ENCODE data around the gene GAB2.
"Not testable (repeated sequence)": the region's sequence is repeated elsewhere in the genome, so short reads cannot be mapped to it uniquely, and the experiment has no call there.

The GAB2 gene

DNA sequence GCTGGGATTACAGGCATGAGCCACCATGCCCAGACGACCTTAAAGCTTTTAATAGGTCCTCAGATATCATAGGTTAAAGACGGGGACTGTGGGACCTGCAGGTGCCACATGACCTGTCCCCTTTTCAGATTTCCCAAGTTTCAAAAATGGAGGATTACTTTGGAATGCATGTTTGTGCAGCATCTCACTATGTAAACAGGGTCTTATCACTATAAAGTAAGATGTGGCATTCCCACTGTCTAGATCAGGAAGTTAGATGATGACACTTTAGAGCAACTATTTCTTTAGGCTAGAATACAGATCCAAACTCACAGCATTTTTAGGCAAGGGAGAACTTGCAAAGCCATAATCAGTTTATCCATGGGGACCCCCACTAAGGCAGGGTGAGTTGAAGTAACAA lies 136.1 kb downstream of the GAB2 start:
- DNase-seq (ENCODE audit: low read depth in 2 of 2) = no peak

DNA sequence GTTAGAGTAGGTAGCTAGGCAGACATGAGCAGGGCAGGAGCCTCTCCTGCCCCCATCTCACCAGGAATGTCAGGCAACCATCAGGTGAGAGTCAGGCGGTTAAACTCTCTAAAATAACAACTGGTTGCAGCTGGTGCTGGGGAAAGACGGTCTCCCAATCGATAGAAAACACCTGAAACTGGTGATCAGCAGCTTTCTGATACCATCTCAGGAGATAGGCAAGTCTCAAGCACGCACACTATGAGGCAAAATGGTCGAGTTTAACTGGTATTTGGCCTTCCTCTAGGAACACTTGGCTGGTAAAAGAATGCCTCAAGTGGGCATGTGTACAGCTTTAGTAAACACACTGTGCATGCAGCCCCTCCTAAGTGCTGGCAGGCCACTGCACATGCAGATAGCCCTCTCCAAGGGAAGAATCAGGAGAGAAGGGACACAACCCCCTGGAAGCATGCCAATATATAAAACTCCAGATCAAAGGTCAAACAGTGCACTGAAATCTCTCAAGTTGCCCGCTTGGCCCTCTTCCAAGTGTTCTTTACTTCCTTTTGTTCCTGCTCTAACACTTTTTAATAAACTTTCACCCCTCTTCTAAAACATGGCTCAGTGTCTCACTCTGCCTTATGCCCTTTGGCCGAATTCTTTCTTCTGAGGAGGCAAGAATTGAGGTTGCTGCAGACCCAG lies 140.2 kb downstream of the GAB2 start:
- DNase-seq (ENCODE audit: low read depth in 2 of 2) = no peak

DNA sequence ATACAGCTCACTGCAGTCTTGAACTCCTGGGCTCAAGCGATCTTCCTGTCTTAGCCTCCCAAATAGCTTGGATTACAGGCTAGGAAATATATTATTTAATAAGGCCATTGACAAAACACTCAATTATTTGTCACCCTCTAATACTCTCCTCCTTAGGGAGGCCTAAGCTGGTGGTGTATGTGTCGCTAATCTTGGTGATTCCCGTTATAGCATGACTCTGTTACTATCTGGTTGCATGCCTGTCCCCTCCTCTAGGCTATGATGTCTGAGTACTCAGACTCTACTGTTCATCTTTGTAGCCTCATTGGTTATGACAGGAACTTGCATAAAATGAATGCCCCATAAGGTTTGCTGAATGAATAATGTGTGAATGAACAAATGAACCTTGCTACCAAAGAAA lies 141.3 kb downstream of the GAB2 start:
- no peak for DNase-seq (ENCODE audit: low read depth in 2 of 2)

DNA sequence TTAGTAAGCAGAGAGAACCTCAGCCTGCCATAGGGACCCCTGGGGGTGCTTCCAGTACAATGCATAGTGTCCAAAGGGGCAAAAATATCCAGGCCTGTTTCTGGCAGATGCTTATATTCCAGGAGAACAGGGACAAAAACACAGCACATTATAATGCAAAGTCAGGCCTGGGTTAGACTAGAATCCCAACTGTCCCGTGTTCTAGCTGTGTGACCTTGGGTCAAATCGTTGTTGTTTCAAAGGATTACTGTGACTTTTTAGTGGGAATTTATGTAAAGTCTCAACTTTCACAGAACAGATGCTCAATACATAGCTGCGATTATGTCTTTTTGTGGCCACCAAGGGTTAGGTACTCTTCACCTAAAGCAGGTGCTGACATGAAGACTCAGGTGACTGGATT lies 142.9 kb downstream of the GAB2 start:
- no peak for DNase-seq (ENCODE audit: low read depth in 2 of 2)

DNA sequence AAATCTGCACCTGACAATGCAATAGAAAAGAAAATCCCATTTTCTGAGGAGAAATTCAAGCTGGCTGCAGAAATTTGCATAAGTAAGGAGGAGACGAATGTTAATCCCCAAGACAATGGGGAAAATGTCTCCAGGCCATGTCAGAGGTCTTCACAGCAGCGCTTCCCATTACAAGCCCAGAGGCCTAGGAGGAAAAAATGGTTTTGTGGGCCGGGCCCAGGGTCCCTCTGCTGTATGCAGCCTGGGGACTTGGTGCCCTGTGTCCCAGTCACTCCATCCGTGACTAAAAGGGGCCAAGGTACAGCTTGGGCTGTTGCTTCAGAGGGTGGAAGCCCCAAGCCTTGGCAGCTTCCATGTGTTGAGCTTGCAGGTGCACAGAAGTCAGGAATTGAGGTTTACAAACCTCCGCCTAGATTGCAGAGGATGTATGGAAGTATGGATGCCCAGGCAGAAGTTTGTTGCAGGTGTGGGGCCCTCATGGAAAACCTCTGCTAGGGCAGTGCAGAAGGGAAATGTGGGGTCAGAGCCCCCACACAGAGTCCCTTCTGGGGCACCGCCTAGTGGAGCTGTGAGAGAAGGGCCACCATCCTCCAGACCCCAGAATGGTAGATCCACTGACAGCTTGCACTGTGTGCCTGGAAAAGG lies 144.9 kb downstream of the GAB2 start:
- DNase-seq (ENCODE audit: low read depth in 2 of 2) = not testable (repeated sequence)

DNA sequence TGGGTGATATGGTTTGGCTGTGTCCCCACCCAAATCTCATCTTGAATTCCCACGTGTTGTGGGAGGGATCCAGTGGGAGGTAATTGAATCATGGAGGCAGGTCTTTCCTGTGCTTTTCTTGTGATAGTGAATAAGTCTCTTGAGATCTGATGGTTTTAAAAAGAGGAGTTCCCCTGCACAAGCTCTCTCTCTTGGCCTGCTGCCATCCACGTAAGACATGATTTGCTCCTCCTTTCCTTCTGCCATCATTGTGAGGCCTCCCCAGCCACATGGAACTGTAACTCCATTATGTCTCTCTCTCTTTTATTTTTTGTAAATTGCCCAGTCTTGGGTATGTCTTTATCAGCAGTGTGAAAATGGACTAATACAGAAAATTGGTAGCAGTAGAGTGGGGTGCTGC lies 145.8 kb downstream of the GAB2 start:
- DNase-seq (ENCODE audit: low read depth in 2 of 2) = not testable (repeated sequence)

DNA sequence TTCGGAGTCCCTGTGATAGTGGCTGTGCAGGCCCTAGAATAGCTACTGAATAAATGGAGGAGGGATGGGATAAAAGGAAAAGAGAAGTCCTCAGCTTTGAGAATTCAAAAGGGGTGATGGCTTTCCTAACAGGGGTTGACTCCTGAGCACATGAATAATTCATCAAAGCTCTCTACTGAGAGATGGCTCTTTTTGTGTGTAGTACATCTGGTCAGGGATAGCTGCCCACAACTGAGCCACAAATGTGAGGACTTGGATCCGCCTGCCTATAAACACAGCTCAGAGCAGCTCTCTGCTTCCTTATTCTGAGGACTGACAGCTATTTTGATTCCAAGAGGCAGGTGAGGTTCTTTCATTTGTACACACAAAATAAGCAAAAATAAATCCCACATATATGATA lies 146.6 kb downstream of the GAB2 start:
- no peak for DNase-seq (ENCODE audit: low read depth in 2 of 2)

DNA sequence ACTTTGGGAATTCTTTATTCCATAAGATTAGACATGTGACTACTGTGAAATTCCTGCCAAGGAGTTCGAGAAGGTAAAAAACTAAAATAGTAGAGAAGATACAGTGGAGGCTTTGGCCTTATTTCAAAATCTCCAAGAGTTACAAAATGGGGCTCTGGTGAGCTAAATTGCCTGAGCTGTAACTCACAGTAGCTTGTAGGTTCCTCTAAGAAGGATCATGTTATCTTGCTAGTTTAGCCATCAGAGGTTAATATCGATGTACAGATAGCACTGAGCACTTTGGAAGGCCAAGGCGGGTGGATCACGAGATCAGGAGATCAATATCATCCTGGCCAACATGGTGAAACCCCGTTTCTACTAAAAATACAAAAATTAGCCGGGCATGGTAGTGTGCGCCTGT lies 147.8 kb downstream of the GAB2 start:
- DNase-seq (ENCODE audit: low read depth in 2 of 2) = no peak

DNA sequence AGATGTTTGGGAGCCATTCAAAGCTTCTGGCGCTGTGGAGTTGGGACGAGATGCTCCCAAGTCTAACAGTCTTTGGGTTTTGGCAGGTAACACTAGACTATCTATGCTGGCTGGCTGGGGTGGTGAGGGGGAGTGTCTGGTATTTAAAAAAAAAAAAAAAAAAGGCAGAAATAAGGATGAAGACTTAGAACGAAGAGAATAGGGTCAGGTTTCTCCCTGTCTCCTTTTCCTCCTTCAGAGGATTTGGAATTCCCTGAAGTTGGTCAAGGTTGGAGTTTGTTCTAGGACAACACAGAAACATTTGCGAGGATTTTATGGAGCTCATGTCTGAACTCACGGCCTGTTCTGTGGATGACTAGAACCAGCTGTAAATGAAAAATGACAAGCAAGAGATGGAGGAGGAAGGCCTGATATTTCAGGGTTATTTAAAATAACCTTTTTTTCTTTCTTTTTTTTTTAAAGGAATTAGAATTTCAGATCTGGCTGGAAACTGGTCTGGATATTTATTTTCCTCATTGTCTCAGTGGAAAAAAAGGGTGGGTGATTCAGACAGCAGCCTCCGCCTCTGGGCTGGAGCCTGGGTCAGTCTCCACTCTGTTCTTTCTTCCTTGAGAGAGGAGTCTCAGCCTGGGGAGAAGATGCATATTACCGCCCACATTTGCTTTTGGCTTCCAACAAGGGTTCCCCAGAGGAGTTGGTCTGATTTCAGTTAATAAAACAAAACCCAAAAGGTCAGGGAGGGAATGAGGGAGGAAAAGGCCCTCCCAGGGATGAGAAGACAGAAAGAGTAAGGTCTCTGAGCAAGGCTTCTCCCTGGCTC lies 148.8 kb downstream of the GAB2 start:
- DNase-seq (ENCODE audit: low read depth in 2 of 2) = no peak

DNA sequence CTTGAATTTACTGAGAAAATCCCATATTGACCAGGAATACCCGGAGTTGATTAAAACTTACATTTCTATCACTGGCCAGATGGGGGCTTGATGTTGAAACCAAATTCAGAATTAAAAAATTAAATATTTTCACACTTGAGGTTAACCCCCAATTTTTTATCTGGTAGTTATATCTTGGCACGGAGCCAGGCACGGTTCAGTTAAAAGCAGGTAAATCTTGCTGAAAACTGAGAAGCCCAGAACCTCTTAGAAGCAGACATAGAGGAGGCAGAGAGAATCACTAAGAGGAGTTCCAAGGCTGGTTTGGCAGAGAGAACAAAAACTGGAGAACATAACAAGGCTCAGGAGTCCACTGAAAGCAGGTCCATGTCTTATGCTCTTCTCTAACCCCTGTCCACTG lies 151.2 kb downstream of the GAB2 start:
- no peak for DNase-seq (ENCODE audit: low read depth in 2 of 2)

DNA sequence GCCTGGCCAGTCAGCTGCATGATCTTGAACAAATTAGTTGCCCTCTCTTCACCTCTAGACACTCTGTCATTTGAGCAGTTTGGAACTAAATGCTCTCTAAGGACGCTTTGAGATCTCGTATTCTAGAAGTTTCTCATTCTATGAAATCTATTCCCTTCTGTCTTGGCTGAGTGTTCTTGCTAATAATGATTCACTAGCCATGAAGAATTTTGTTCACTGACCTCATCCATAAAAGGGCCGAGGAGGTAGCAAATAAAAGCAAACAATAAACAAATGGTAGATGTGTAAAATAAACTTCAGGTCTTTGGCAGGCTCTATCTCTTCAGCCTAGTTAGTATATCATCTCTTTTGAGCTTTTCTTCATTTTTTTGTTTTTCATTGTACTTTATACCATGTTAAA lies 152.3 kb downstream of the GAB2 start:
- no peak for DNase-seq (ENCODE audit: low read depth in 2 of 2)

DNA sequence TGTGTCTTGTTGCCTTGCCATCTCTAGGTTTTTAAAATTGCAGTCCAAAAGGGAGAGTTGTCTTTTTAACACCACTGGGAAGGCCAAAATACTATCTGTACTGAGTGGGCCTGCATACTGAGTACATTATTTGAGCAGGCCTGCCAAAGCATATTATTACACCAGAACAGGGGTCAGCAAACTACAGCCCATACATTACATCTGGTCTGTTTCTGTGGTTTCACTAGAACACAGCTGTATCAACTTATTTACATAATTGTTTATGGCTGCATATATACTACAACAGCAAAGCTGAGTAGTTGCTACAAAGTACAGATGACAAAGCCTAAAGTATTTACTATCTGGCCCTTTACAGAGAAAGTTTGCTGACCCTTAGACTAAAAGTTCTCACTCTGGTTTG lies 154.9 kb downstream of the GAB2 start:
- no peak for DNase-seq (ENCODE audit: low read depth in 2 of 2)

DNA sequence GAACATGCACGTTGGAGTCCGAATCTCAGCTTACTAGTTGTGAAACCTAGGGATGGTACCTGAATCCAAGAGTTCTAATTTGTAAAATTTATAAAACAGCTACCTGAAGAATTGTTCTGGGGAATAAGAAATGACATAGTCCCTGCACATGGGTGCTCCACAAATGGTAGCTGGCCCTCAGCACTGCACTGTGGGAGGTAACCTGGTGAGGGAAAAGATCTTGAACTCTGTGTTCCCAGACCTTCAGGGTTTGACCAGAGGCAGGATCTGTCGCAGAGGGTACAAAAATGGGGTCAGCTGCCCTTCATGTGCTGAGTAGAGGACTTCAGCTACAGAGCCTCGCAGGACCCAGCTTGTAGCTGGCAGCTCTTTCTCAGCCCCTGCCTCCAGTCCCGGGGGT lies 155.4 kb downstream of the GAB2 start:
- DNase-seq (ENCODE audit: low read depth in 2 of 2) = no peak

DNA sequence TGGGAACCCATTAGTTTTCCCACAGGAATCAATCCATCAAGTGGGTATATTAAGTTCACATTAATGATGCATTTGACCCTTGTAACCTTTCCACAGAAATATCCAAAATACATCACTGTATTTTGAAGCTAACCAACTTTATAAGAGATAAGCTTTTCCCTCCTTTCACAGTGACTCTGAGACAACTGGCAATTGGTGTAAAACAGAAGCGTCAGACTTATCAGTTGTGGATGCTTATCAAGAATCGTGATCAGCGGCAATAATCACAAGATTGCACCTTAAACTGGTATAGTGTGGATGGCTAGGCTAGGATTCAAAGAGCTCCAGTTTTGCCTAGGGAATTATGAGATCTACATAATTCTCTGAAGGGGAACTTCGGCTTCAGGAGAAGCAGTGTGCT lies 155.8 kb downstream of the GAB2 start:
- no peak for DNase-seq (ENCODE audit: low read depth in 2 of 2)

DNA sequence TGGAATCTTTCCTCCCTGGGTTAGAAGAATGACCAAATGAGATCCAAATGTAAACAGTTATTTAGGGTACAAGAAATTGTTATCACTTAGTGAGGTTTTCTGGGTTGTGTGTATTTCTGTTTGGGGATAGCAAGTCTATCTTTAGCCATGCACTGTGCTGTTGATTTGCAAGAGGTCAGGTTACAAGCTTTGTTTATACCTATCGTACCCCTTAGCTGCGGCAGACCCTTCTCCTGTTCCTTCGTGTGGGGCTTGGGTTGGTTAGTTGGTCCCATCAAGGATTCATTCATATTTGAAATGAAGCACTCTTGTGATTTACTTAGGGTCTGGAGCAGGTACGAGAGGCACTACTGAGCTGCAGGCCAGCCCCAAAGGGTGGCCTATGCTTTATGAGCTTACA lies 156.3 kb downstream of the GAB2 start:
- no peak for DNase-seq (ENCODE audit: low read depth in 2 of 2)

DNA sequence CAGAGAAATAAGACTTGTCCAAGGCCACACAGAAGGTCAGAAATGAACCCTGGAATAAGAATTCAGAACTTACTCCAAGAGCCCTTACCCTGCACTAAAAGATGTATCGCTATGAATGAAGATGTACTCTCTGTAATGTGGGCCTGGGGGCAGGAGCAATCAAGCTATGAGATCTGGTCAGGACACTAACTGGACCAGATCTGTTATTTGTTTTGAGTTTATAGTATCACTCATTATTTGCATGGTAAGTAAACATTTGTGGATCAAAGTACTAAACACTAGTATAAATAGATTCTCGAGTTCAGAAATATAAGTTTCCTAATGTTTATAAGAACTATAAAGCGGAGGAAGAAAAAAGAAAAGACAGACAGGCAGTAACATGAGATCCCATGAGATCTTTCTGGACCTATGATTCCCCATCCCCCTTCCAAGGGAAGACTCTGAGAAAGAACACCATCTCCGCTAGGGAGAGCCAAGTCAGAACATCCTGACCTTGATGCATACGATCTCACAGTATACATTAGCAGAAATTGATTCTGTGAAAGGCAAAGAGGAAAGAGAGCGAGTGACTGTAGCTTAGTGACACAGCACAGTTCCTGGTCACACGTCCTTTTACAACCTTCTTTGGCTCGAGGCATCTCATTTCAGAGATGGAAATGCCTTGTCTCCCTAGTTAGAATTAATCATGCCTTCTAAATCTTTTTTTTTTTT lies 157.7 kb downstream of the GAB2 start:
- DNase-seq (ENCODE audit: low read depth in 2 of 2) = no peak

DNA sequence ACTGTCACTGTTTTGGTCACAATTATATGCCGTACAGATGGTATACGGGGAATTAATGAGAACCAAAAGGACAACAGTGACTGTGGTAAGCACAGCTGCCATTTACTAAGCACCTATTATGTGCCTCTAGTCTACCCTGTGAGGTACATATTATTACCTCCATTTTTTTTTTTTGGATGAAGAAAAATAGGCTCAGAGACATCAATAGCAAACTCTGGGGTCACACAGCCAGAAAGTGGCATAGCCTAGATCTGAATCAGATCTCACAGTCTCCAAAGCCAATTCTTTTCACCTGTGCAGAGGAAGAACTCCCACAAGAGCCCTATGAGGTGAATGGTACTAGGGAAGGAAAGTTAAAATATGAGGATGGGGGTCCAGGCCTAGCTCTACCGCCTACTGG lies 160.0 kb downstream of the GAB2 start:
- DNase-seq (ENCODE audit: low read depth in 2 of 2) = no peak

DNA sequence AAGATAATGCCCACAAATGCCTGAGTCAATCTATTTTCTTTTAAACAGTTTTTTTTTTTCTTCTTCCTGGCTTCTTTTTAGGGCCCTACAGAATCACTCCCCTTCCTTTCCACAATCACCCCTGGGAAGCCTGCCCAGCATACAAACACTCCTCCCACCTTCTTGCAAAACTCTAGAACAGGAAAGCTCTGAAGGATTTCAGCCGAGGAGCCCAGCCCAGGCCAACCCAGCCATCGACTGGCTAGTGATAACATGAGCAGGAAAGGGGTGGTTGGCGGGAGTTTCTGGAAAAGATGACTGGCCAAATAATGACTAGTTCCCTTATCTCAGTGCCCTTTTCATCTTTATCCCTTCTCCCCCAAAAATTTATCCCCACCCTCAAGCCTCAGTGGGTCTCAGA lies 160.7 kb downstream of the GAB2 start:
- DNase-seq (ENCODE audit: low read depth in 2 of 2) = no peak

DNA sequence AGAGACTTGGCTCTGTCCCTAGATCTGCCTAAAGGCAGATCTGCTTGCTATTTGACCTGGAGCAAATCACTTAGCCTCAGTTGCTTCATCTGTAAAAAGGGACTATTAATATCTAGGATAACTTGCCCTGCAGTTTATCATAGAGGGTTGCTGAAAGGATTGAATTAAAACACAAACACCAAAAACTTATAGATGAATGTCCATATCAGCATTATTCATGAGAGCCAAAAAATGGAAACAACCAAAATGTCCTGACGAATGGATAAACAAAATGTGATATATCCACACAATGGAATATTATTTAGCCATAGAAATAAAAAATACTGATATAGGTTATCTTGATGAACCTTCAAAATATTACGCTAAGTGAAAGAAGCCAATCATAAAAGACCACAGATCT lies 161.7 kb downstream of the GAB2 start:
- no peak for DNase-seq (ENCODE audit: low read depth in 2 of 2)

DNA sequence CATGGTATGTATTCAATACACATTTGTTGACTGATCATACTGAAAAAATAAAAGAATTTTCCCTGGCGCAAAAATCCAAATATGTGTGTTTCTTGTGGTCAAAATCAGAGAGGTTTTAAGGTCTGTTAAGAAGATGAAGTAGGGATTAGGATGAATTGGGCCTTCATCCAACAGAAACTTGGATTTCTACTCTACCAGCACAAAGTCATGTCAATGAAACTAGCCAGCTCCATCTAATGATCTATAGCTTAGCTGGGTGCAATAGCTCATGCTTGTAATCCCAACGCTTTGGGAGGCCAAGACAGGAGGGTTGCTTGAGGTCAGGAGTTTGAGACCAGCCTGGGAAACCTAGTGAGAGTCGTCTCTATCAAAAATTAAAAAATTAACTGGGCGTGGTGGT lies 163.4 kb downstream of the GAB2 start:
- no peak for DNase-seq (ENCODE audit: low read depth in 2 of 2)

DNA sequence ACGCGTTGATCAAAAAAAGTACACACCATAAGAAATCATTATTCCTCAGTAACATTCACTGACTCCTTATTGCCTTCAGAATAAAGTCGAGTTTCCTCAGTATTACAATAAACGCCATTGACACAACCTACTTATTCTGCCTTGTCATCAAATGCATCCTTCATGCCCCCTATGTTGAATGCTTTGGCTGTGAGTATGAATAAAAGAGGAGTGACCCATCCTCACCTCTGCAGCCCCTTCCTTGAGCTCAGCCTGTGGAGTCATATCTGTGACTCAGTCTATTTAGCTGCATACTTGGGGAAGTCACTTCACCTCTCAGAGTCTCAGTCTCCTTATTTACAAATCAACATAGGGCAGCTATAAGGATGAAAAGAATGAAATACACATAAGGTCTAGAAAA lies 163.8 kb downstream of the GAB2 start:
- DNase-seq (ENCODE audit: low read depth in 2 of 2) = no peak

DNA sequence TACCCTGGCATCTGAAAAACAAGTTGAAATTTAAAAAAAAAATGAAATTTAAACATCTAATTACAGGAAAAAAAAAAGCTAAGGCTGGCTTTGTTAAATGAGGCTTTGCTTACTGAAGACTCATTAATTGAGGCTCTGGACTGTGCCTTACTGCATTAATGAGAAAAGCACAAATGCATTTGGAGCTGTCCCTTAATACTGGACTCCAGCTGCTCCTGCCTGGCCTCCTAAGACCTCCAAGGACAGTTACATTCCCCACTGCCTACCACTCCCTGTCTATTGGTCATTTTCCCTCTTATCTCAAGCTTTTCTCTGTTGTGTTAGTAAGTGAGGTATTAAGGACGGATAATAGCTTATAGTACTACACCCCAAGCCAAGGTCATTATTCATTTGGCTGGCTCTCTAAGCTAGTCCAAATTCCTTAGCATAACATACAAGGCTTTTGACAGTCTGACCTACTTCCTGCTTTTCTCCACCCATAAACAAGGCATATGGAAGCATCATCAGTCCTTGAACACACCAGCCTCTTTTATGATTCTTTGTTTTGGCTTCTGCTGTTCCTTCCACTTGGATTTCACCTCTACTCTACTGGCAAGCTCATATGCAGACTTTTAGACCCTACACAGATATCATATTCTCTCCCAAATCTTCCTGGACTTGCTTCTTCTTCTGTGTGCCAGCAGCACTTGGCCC lies 166.4 kb downstream of the GAB2 start:
- no peak for DNase-seq (ENCODE audit: low read depth in 2 of 2)

Data from activated CD4-positive, alpha-beta T cell treated with anti-CD3 and anti-CD28 coated beads for 24 hours (primary cell).